ENCODE measurements around the gene PHACTR2.

Gene PHACTR2

GRCh38 chr6:143750877-143751276 is 73.1 kb downstream of the PHACTR2 start:
- no peak for DNase-seq (ENCODE audit: low spot score)
- H3K36me3 ChIP-seq (ENCODE audit: low read depth), result peaks cover 29% of the 10 kb centered on the region
- no peak overlapping the region for H3K27ac ChIP-seq (ENCODE audit: poor library complexity, severe bottlenecking)
- no peaks in the 10 kb centered on the region for H3K27me3 ChIP-seq (ENCODE audit: insufficient read depth, poor library complexity, severe bottlenecking)
- ATAC-seq (ENCODE audit: low read depth), result no peak
- no peaks in the 10 kb centered on the region for H3K9me3 ChIP-seq (ENCODE audit: severe bottlenecking)
- H3K4me1 ChIP-seq (ENCODE audit: insufficient read depth, poor library complexity, severe bottlenecking), result no peaks in the 10 kb centered on the region
- TF ChIP-seq, protein P1, sequence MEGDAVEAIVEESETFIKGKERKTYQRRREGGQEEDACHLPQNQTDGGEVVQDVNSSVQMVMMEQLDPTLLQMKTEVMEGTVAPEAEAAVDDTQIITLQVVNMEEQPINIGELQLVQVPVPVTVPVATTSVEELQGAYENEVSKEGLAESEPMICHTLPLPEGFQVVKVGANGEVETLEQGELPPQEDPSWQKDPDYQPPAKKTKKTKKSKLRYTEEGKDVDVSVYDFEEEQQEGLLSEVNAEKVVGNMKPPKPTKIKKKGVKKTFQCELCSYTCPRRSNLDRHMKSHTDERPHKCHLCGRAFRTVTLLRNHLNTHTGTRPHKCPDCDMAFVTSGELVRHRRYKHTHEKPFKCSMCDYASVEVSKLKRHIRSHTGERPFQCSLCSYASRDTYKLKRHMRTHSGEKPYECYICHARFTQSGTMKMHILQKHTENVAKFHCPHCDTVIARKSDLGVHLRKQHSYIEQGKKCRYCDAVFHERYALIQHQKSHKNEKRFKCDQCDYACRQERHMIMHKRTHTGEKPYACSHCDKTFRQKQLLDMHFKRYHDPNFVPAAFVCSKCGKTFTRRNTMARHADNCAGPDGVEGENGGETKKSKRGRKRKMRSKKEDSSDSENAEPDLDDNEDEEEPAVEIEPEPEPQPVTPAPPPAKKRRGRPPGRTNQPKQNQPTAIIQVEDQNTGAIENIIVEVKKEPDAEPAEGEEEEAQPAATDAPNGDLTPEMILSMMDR (IDR thresholded peaks at IDR 0.05; ENCODE audit: poor library complexity, severe bottlenecking), result no peak
- no peak overlapping the region for H3K4me3 ChIP-seq (ENCODE audit: severe bottlenecking)

DNA sequence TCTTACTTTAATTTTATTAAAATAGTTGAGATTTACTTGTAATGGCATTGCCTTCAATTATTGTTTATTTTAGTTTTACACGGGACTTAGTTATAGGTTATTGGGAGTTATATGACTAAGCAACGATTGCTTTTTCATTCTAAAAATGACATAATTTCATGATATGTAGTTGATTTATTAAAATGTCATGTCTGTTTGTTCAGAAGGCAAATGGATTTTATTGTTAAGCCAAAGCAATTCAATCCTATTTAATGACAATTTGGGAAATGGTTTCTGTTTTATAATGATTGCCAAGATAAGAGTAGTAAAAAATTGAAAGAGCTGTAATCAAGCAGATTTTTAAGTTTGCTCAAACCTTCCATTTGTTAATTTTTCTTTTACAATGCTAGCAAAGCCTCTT is 74.7 kb downstream of the PHACTR2 start:
- no peak for DNase-seq (ENCODE audit: low spot score)
- TF ChIP-seq, protein P1 (IDR thresholded peaks at IDR 0.05; ENCODE audit: poor library complexity, severe bottlenecking), result no peak
- H3K9me3 ChIP-seq (ENCODE audit: severe bottlenecking), result no peaks in the 10 kb centered on the region
- H3K36me3 ChIP-seq (ENCODE audit: low read depth), result peaks cover 36% of the 10 kb centered on the region
- H3K4me1 ChIP-seq (ENCODE audit: insufficient read depth, poor library complexity, severe bottlenecking), result no peaks in the 10 kb centered on the region
- no peak overlapping the region for H3K4me3 ChIP-seq (ENCODE audit: severe bottlenecking)
- no peak overlapping the region for H3K27ac ChIP-seq (ENCODE audit: poor library complexity, severe bottlenecking)
- no peak for ATAC-seq (ENCODE audit: low read depth)
- no peaks in the 10 kb centered on the region for H3K27me3 ChIP-seq (ENCODE audit: insufficient read depth, poor library complexity, severe bottlenecking)

DNA sequence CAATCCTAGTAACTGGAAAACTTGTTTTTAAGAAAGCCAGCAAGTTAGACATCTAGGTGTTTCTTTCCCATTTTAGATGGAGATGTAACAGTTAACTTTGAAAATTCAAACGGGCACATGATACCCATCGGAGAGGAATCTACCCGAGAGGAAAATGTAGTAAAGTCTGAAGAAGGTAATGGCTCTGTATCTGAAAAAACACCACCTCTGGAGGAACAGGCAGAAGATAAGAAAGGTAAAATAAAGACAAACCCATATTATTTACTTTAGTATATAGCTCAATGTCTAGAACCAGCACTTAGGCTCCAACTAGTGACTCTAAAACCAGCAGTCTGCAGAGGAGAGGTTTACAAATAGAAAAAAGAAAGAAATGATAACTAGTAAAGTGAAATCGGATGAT is 75.9 kb downstream of the PHACTR2 start:
- Histone ChIP-seq H3K9me3 (ENCODE audit: severe bottlenecking) (no peaks in the 10 kb centered on the region), H3K27me3 (ENCODE audit: insufficient read depth, poor library complexity, severe bottlenecking) (no peaks in the 10 kb centered on the region), H3K4me1 (ENCODE audit: insufficient read depth, poor library complexity, severe bottlenecking) (no peaks in the 10 kb centered on the region), H3K36me3 (ENCODE audit: low read depth) (peaks cover 38% of the 10 kb centered on the region), H3K4me3 (ENCODE audit: severe bottlenecking) (no peak overlapping the region), H3K27ac (ENCODE audit: poor library complexity, severe bottlenecking) (no peak overlapping the region)
- DNase-seq (ENCODE audit: low spot score) (no peak), ATAC-seq (ENCODE audit: low read depth) (no peak)
- TF ChIP-seq, protein P1 (IDR thresholded peaks at IDR 0.05; ENCODE audit: poor library complexity, severe bottlenecking), result no peak

DNA sequence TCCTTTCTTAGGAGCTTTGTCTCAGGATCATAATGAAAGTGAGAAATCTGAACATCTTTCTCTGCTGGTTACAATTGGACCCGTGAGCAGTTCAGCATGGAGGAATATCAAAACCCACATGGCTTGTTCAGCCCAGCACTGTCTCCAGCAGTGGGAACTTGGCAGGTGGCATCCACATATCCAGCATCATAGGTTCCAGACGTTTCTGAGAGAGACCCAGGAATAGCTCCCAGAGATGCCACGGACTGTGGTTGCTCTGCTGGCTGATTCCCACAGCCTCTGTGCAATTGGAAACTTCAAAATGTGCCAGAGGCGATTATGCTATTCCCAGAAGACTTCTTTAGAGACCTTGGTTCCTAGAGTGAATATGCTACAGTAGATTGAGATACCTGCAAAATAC is 76.4 kb downstream of the PHACTR2 start:
- H3K27me3 ChIP-seq (ENCODE audit: insufficient read depth, poor library complexity, severe bottlenecking), result no peaks in the 10 kb centered on the region
- H3K9me3 ChIP-seq (ENCODE audit: severe bottlenecking), result no peaks in the 10 kb centered on the region
- TF ChIP-seq, protein P1 (IDR thresholded peaks at IDR 0.05; ENCODE audit: poor library complexity, severe bottlenecking), result no peak
- DNase-seq (ENCODE audit: low spot score) (no peak), ATAC-seq (ENCODE audit: low read depth) (no peak)
- no peaks in the 10 kb centered on the region for H3K4me1 ChIP-seq (ENCODE audit: insufficient read depth, poor library complexity, severe bottlenecking)
- H3K4me3 ChIP-seq (ENCODE audit: severe bottlenecking), result no peak overlapping the region
- no peak overlapping the region for H3K27ac ChIP-seq (ENCODE audit: poor library complexity, severe bottlenecking)
- H3K36me3 ChIP-seq (ENCODE audit: low read depth), result peaks cover 38% of the 10 kb centered on the region

GRCh38 chr6:143755301-143755744 is 77.6 kb downstream of the PHACTR2 start:
- TF ChIP-seq, protein P1 (IDR thresholded peaks at IDR 0.05; ENCODE audit: poor library complexity, severe bottlenecking), result no peak
- H3K9me3 ChIP-seq (ENCODE audit: severe bottlenecking), result no peaks in the 10 kb centered on the region
- no peaks in the 10 kb centered on the region for H3K27me3 ChIP-seq (ENCODE audit: insufficient read depth, poor library complexity, severe bottlenecking)
- DNase-seq (ENCODE audit: low spot score) (no peak), ATAC-seq (ENCODE audit: low read depth) (no peak)
- no peaks in the 10 kb centered on the region for H3K4me1 ChIP-seq (ENCODE audit: insufficient read depth, poor library complexity, severe bottlenecking)
- no peak overlapping the region for H3K27ac ChIP-seq (ENCODE audit: poor library complexity, severe bottlenecking)
- H3K4me3 ChIP-seq (ENCODE audit: severe bottlenecking), result no peak overlapping the region
- H3K36me3 ChIP-seq (ENCODE audit: low read depth), result peaks cover 30% of the 10 kb centered on the region
